IMR-90 (cell line): ENCODE results near the gene TCF4. TPM values are rescaled to one million over a fixed set of nuclear protein-coding genes. Genes with fewer than 3 reads are reported as not detected.

Source experiments
- ATAC-seq: fragments of 200-7000 bp; cut with Tn5 transposase; 2 replicates; pipeline ENCODE4 v1.9.1; 2020; ENCODE audit warnings: low read depth, mild to moderate bottlenecking, moderate library complexity
- BruUV-seq: library from RNA; stranded (reverse); fragments of 400-500 nt; replicated peaks from 2 replicates; lab custom pipeline; 2021; lab: Mats Ljungman, UMichigan
- CTCF ChIA-PET: fragments of 300-600 bp; formaldehyde crosslinking; extraction: SDS; loops from one replicate; lab custom pipeline; 2021; ENCODE audit warnings: antibody characterized with exemption; lab: Yijun Ruan, JAX
- POLR2A ChIA-PET: fragments of 300-600 bp; sonication (Branson Sonifier 250); formaldehyde crosslinking; loops from one replicate; lab custom pipeline; 2022; ENCODE audit warnings: antibody characterized with exemption; ENCODE audit not compliant: unreplicated experiment; lab: Charles Lee
- DNase-seq: peaks from one replicate; pipeline ENCODE4 v3.0.0; 2013
- H2AFZ ChIP-seq: replicated peaks from 2 replicates; pipeline ENCODE3; 2013; ENCODE audit warnings: low read length, mild to moderate bottlenecking; ENCODE audit not compliant: poor library complexity
- H2AK5ac ChIP-seq: 2 replicates; pipeline ENCODE4 v1.6.1; 2013; ENCODE audit warnings: low read depth, low read length, inconsistent platforms
- H2AK9ac ChIP-seq: replicated peaks from 2 replicates; pipeline ENCODE3; 2013; ENCODE audit warnings: mild to moderate bottlenecking, low read depth, low read length, moderate library complexity; ENCODE audit not compliant: poor library complexity
- H2BK120ac ChIP-seq: 2 replicates; pipeline ENCODE4 v1.6.1; 2013; ENCODE audit warnings: low read depth, low read length, inconsistent platforms
- H2BK15ac ChIP-seq: 3 replicates; pipeline ENCODE4 v1.6.1; 2013; ENCODE audit warnings: low read depth, low read length, inconsistent platforms
- H2BK20ac ChIP-seq: 2 replicates; pipeline ENCODE4 v1.6.1; 2013; ENCODE audit warnings: low read depth, mild to moderate bottlenecking, inconsistent platforms, low read length, moderate library complexity
- H2BK5ac ChIP-seq: 2 replicates; pipeline ENCODE4 v1.6.1; 2013; ENCODE audit warnings: mild to moderate bottlenecking, low read depth, low read length, inconsistent platforms; ENCODE audit not compliant: poor library complexity, severe bottlenecking
- H3K14ac ChIP-seq: replicated peaks from 2 replicates; pipeline ENCODE4 v1.6.1; 2013; ENCODE audit warnings: low read depth, low read length, inconsistent platforms
- H3K18ac ChIP-seq: 2 replicates; pipeline ENCODE4 v1.6.1; 2013; ENCODE audit warnings: low read depth, low read length, control low read depth
- H3K23ac ChIP-seq: 2 replicates; pipeline ENCODE4 v1.6.1; 2013; ENCODE audit warnings: low read depth, low read length, inconsistent platforms
- H3K27ac ChIP-seq: 2 replicates; pipeline ENCODE4 v1.5.1; 2013; ENCODE audit warnings: mild to moderate bottlenecking, control low read depth, low read length; ENCODE audit not compliant: insufficient read depth
- H3K27me3 ChIP-seq: 2 replicates; pipeline ENCODE4 v1.6.1; 2013; ENCODE audit warnings: low read length; ENCODE audit not compliant: control insufficient read depth, insufficient read depth
- H3K36me3 ChIP-seq: 2 replicates; pipeline ENCODE4 v1.6.1; 2013; ENCODE audit warnings: low read length, mixed read lengths; ENCODE audit not compliant: control insufficient read depth, insufficient read depth
- H3K4ac ChIP-seq: 2 replicates; pipeline ENCODE4 v1.6.1; 2013; ENCODE audit warnings: low read depth, low read length, inconsistent platforms
- H3K4me1 ChIP-seq: 2 replicates; pipeline ENCODE4 v1.6.1; 2013; ENCODE audit warnings: low read length, mixed read lengths; ENCODE audit not compliant: control insufficient read depth, insufficient read depth
- H3K4me2 ChIP-seq: 2 replicates; pipeline ENCODE4 v1.6.1; 2013; ENCODE audit warnings: low read depth, mild to moderate bottlenecking, control low read depth, low read length, moderate library complexity
- H3K4me3 ChIP-seq: 2 replicates; pipeline ENCODE4 v1.5.1; 2013; ENCODE audit warnings: low read depth, mild to moderate bottlenecking, control low read depth, low read length, moderate library complexity; ENCODE audit not compliant: insufficient read depth
- H3K56ac ChIP-seq: 2 replicates; pipeline ENCODE4 v1.6.1; 2013; ENCODE audit warnings: low read length, inconsistent platforms; ENCODE audit not compliant: insufficient read depth; ENCODE audit errors: extremely low read depth
- H3K79me1 ChIP-seq, 2 experiments: 2 replicates each; pipeline ENCODE4 v1.6.1; 2013; ENCODE audit warnings: low read length in 2 of 2, inconsistent platforms in 1 of 2, low read depth in 1 of 2
- H3K9ac ChIP-seq: 2 replicates; pipeline ENCODE4 v1.6.1; 2013; ENCODE audit warnings: low read depth, low read length, control low read depth
- H3K9me1 ChIP-seq: 2 replicates; pipeline ENCODE4 v1.6.1; 2013; ENCODE audit warnings: low read length, inconsistent platforms; ENCODE audit not compliant: insufficient read depth
- H3K9me3 ChIP-seq: 2 replicates; pipeline ENCODE4 v1.6.1; 2013; ENCODE audit warnings: low read length; ENCODE audit not compliant: control insufficient read depth, insufficient read depth
- H4K20me1 ChIP-seq: 2 replicates; pipeline ENCODE4 v1.6.1; 2013; ENCODE audit warnings: low read length, inconsistent platforms; ENCODE audit not compliant: insufficient read depth
- H4K5ac ChIP-seq: 2 replicates; pipeline ENCODE4 v1.6.1; 2013; ENCODE audit warnings: mild to moderate bottlenecking, low read depth, low read length, control low read depth
- H4K8ac ChIP-seq, 2 experiments: 2 replicates each; pipeline ENCODE4 v1.6.1; 2013; ENCODE audit warnings: low read depth in 2 of 2, low read length in 2 of 2, control low read depth in 1 of 2, inconsistent platforms in 1 of 2
- H4K91ac ChIP-seq: 2 replicates; pipeline ENCODE4 v1.6.1; 2013; ENCODE audit warnings: low read depth, low read length, inconsistent platforms; ENCODE audit not compliant: insufficient read depth
- BHLHE40 ChIP-seq: fragments of 150-350 bp; IDR thresholded peaks from 2 replicates; pipeline ENCODE4 v1.6.1; 2016; ENCODE audit warnings: mild to moderate bottlenecking, low read depth, low read length
- CHD1 ChIP-seq: IDR thresholded peaks from 2 replicates; pipeline ENCODE4 v1.6.1; 2012; ENCODE audit warnings: low read depth, low read length, improper control_type of control experiment
- ELK1 ChIP-seq: fragments of 150-350 bp; IDR thresholded peaks from 2 replicates; pipeline ENCODE4 v1.6.1; 2016; ENCODE audit warnings: low read depth, mild to moderate bottlenecking, low read length, moderate library complexity, borderline replicate concordance
- FOS ChIP-seq: fragments of 150-350 bp; IDR thresholded peaks from 2 replicates; pipeline ENCODE4 v1.6.1; 2016; ENCODE audit warnings: low read depth, low read length
- MAFK ChIP-seq: IDR thresholded peaks from 2 replicates; pipeline ENCODE4 v1.6.1; 2012; ENCODE audit warnings: low read depth, low read length, improper control_type of control experiment
- MXI1 ChIP-seq: IDR thresholded peaks from 2 replicates; pipeline ENCODE4 v1.6.1; 2012; ENCODE audit warnings: low read depth, mild to moderate bottlenecking, low read length, moderate library complexity, borderline replicate concordance
- POLR2A ChIP-seq: IDR thresholded peaks from 2 replicates; pipeline ENCODE4 v1.6.1; 2012; ENCODE audit warnings: mild to moderate bottlenecking, low read depth, low read length
- RAD21 ChIP-seq: IDR thresholded peaks from 2 replicates; pipeline ENCODE4 v1.6.1; 2012; ENCODE audit warnings: low read length, improper control_type of control experiment
- RCOR1 ChIP-seq: IDR thresholded peaks from 2 replicates; pipeline ENCODE4 v1.6.1; 2012; ENCODE audit warnings: mild to moderate bottlenecking, low read length, improper control_type of control experiment; ENCODE audit not compliant: insufficient replicate concordance
- RFX5 ChIP-seq: IDR thresholded peaks from 2 replicates; pipeline ENCODE4 v1.8.0; 2012; ENCODE audit warnings: low read depth, mild to moderate bottlenecking, low read length, moderate library complexity
- SMC3 ChIP-seq: fragments of 150-350 bp; IDR thresholded peaks from 2 replicates; pipeline ENCODE4 v1.6.1; 2016; ENCODE audit warnings: low read depth, mild to moderate bottlenecking, antibody characterized with exemption, low read length, moderate library complexity
- USF2 ChIP-seq: fragments of 150-350 bp; IDR thresholded peaks from 2 replicates; pipeline ENCODE4 v1.6.1; 2017; ENCODE audit warnings: mild to moderate bottlenecking, antibody characterized with exemption, low read length, low read depth
- WGBS, 2 experiments: methylation state at CpG; one replicate each; pipeline versions ENCODE4 v1.1.5 to v1.1.7; 2013; ENCODE audit warnings: missing lambda C conversion rate in 2 of 2; ENCODE audit not compliant: insufficient read length in 1 of 2; ENCODE audit errors: extremely low coverage in 2 of 2; 5-methylcytosine and 5-hydroxymethylcytosine counted together
- dilution Hi-C: fragments of 300-500 bp; cut with HindIII; formaldehyde crosslinking; loops from one replicate; pipeline ENCODE4 v1.14.3; 2018; ENCODE audit warnings: low sequenced_read_pairs; ENCODE audit not compliant: unreplicated experiment
- in situ Hi-C: fragments of 300-500 bp; cut with MboI; formaldehyde crosslinking; loops from 3 replicates; pipeline ENCODE4 v1.14.3; 2019; ENCODE audit warnings: low sequenced_read_pairs, inconsistent platforms, mixed read lengths
- intact Hi-C: fragments of 100-400 bp; cut with micrococcal nuclease; formaldehyde crosslinking; loops from 2 replicates; pipeline ENCODE4 v1.10.0; 2022
- polyA plus RNA-seq, 3 experiments: library from polyadenylated mRNA; depleted of rRNA; stranded (reverse); fragments of >200 nt; gene quantifications; 2 replicates each; pipeline ENCODE4 v1.2.3, GENCODE V29; 2012; ENCODE audit warnings: low replicate concordance in 1 of 3
- total RNA-seq: library from RNA; depleted of rRNA; stranded (reverse); fragments of >200 nt; gene quantifications from 2 replicates; pipeline ENCODE4 v1.2.3, GENCODE V29; 2012

The TCF4 gene
- total and polyA plus RNA-seq, 2 of the 4 experiments (the other 2 are of a cell fraction), result 30.0 to 87.1 TPM

DNA sequence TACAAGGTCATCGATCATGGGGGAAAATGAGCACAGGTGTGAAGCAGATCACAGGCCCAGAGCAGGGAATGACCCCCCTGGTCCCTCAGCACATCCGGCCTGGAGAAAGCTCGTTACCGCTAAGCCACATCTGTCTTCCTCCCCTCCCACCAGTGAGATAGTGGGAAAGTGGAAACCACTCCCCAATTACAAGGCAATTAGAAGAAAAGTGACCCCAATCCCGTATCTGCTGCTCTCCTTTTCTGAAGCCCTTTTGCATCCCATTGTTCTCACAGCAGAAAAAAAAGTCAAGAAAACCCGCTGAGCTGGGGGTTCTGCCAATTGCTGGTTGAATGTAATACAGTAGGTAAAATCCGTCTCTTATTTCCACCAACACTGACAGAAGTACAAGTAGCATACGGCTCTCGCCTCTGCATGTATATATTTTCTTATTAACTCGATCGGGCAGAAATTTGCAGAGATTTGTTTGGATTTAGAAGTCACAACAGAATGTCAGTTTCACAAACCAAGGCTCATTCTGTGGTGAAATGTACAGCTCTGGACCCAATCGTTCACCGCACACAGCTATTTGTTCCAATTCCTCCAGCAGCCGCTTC, 287.0 kb downstream of the TCF4 start:
- Histone ChIP-seq H4K20me1 (peaks cover 12% of the 10 kb centered on the region), H2AFZ (no peak overlapping the region), H3K9ac (no peak overlapping the region), H3K4me3 (no peak overlapping the region), H3K36me3 (no peaks in the 10 kb centered on the region), H2BK15ac (no peak overlapping the region), H3K56ac (no peak overlapping the region), H3K4me2 (no peak overlapping the region; the same call in 1 of the 2 replicates), H3K4ac (no peak overlapping the region), H3K9me1 (peaks cover 8% of the 10 kb centered on the region), H4K5ac (no peak overlapping the region), H2AK5ac (no peak overlapping the region), H2AK9ac (no peak overlapping the region), H2BK120ac (no peak overlapping the region), H4K8ac (peak overlapping the region in 1 of 2 experiments; percentile 53; a peak in 2 of 4 replicates), H3K27me3 (no peaks in the 10 kb centered on the region), H2BK20ac (no peak overlapping the region), H3K4me1 (peaks cover 12% of the 10 kb centered on the region), H4K91ac (no peak overlapping the region), H3K14ac (no peak overlapping the region), H2BK5ac (no peak overlapping the region), H3K9me3 (no peaks in the 10 kb centered on the region), H3K79me1 (peaks cover 43 to 73% of the 10 kb centered on the region in 2 experiments), H3K27ac (no peak overlapping the region), H3K23ac (no peak overlapping the region), H3K18ac (no peak overlapping the region)
- dilution Hi-C loops, result no loop called here
- DNase-seq, result peak; percentile 17
- POLR2A ChIA-PET, result interaction anchor here (0.6 kb wide), 1 partner anchor 27 kb away, joined by 4 read pairs; no protein-coding TSS in a partner anchor
- intact Hi-C loops, result no loop called here
- CTCF ChIA-PET, result interaction anchor here (1.2 kb wide), 1 partner anchor 9 kb away, joined by 3 read pairs; no protein-coding TSS in a partner anchor
- no peak for TF ChIP-seq CHD1
- TF ChIP-seq USF2, result no peak
- no peak for TF ChIP-seq FOS
- no peak for TF ChIP-seq MAFK
- no peak for TF ChIP-seq RAD21
- TF ChIP-seq SMC3, result no peak
- TF ChIP-seq RCOR1, result no peak
- no peak for TF ChIP-seq ELK1
- no peak for TF ChIP-seq POLR2A
- no peak for TF ChIP-seq BHLHE40
- TF ChIP-seq MXI1, result no peak
- no peak for TF ChIP-seq RFX5
- BruUV-seq, result no TSS peak
- no peak for ATAC-seq
- in situ Hi-C loops, result no loop called here
- no CpG with 5 or more reads among the region's 14 CpGs for WGBS, 2 experiments
